Esophagus muscularis mucosa (tissue), 4 donors: Measurements from ENCODE around the gene DCAF15. TPM values are rescaled to one million over a fixed set of nuclear protein-coding genes. Genes with fewer than 3 reads are reported as not detected.

ENCODE experiments used
- DNase-seq: peaks from one replicate; pipeline ENCODE4 v3.0.0-alpha.2; 2017; ENCODE audit errors: extremely low spot score
- H3K27ac ChIP-seq, 4 donors: fragments of 200-600 bp; sonication (generic); replicated peaks in 1 of 4; 1 replicate in 3 of 4; 2 replicates in 1 of 4; pipeline ENCODE4 v1.5.1; 2016 to 2019; ENCODE audit warnings: mild to moderate bottlenecking in 1 of 4
- H3K27me3 ChIP-seq, 4 donors: fragments of 200-600 bp; sonication (generic); one replicate each; pipeline versions ENCODE4 v1.5.1 to v1.6.0; 2016 to 2019
- H3K36me3 ChIP-seq, 4 donors: fragments of 200-600 bp; sonication (generic); one replicate each; pipeline ENCODE4 v1.5.1; 2016 to 2019
- H3K4me1 ChIP-seq, 4 donors: fragments of 200-600 bp; sonication (generic); one replicate each; pipeline ENCODE4 v1.5.1; 2016 to 2019
- H3K4me3 ChIP-seq, 4 donors: fragments of 200-600 bp; sonication (generic); 1 replicate in 2 of 4; 2 replicates in 2 of 4; pipeline ENCODE4 v1.5.1; 2016 to 2019; ENCODE audit warnings: mild to moderate bottlenecking in 4 of 4, moderate library complexity in 1 of 4
- H3K9me3 ChIP-seq, 4 donors: fragments of 200-600 bp; sonication (generic); 1 replicate in 3 of 4; 2 replicates in 1 of 4; pipeline ENCODE4 v1.5.1; 2016 to 2019
- EP300 ChIP-seq: sonication (generic); formaldehyde crosslinking; IDR thresholded peaks from one replicate; pipeline ENCODE4 v1.6.1; 2017; ENCODE audit warnings: antibody characterized with exemption
- POLR2A ChIP-seq: fragments of 450-650 bp; IDR thresholded peaks from one replicate; pipeline ENCODE4 v1.6.1; 2017; ENCODE audit warnings: antibody characterized with exemption, moderate library complexity, mild to moderate bottlenecking, low read depth
- POLR2AphosphoS5 ChIP-seq, 2 donors: sonication (generic); formaldehyde crosslinking; IDR thresholded peaks; one replicate each; pipeline ENCODE4 v1.6.1; 2017; ENCODE audit warnings: antibody characterized with exemption in 2 of 2
- WGBS: methylation state at CpG from one replicate; pipeline ENCODE4 v1.1.5; 2018; 5-methylcytosine and 5-hydroxymethylcytosine counted together
- intact Hi-C: fragments of 100-400 bp; cut with DNase I; formaldehyde crosslinking; loops from one replicate; pipeline ENCODE4 v1.15.1; 2023
- total RNA-seq, 4 donors: library from RNA; depleted of rRNA; stranded (reverse); fragments of >200 nt; gene quantifications; one replicate each; pipeline versions ENCODE4 v1.1.0 to v1.2.1, GENCODE V29; 2016
- TF ChIP-seq, protein P1 (sequence below), 3 experiments: fragments of 200-600 bp in 2 of 3; fragments of 450-650 bp in 1 of 3; sonication (generic) in 2 of 3; IDR thresholded peaks; one replicate each; pipeline ENCODE4 v1.5.1; 2017 to 2019; ENCODE audit warnings: antibody characterized with exemption in 3 of 3, mild to moderate bottlenecking in 2 of 3, moderate library complexity in 1 of 3

The DCAF15 gene
- total RNA-seq, 4 donors from 2014 or later: 9.8 to 23.9 (median 13.4) TPM

DNA sequence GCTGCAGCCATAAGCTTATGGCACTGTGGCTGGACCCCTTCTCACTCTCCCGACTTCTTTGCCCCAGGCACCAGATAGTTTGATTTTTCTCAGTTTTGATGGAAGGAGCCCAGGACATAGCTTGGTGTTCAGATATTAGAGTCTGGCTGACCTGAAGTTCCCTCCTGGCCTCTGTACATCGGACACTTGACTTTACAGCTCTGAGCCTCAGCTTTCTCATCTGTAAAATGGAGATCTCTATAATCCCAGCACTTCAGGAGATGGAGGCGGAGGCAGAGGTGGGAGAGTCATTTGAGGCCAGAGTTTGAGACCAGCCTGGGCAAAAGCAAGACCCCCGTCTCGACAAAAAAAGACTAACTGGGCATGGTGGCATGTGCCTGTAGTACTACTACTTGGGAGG is 45.4 kb upstream of the DCAF15 start:
- no peak for TF ChIP-seq POLR2AphosphoS5 (IDR thresholded peaks at IDR 0.05)
- peaks cover 0 to 7% (median 0%) of the 10 kb centered on the region in 4 donors for H3K27me3 ChIP-seq
- intact Hi-C loops: no loop called here
- H3K4me3 ChIP-seq: peak overlapping the region; percentile 77 to 99 (median 90)
- H3K27ac ChIP-seq: no peak overlapping the region
- no peaks in the 10 kb centered on the region for H3K9me3 ChIP-seq
- 95% methylated on average over 5 of the region's 5 CpGs for WGBS
- H3K4me1 ChIP-seq: peaks cover 17 to 27% (median 21%) of the 10 kb centered on the region in 4 donors
- H3K36me3 ChIP-seq: peaks cover 10 to 28% (median 23%) of the 10 kb centered on the region in 4 donors
- no peak for DNase-seq

DNA sequence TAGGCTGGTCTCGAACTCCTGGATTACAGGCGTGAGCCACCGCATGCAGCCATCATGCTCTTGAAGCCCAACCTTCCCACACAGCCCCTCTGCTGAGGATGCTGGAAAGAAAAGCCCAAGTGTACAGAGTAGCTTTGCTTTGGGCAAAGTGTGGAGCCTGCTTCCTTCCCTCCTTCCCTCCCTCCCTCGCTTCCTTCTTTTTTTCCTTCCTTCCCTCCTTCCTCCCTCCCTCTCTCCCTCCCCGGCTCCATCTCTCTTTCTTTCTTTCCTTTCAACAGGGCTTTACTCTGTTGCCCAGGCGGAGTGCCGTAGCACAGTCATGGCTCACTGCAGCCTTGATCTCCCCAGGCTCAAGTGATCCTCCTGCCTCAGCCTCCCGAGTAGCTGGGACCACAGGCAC is 43.6 kb upstream of the DCAF15 start:
- intact Hi-C loops: no loop called here

DNA sequence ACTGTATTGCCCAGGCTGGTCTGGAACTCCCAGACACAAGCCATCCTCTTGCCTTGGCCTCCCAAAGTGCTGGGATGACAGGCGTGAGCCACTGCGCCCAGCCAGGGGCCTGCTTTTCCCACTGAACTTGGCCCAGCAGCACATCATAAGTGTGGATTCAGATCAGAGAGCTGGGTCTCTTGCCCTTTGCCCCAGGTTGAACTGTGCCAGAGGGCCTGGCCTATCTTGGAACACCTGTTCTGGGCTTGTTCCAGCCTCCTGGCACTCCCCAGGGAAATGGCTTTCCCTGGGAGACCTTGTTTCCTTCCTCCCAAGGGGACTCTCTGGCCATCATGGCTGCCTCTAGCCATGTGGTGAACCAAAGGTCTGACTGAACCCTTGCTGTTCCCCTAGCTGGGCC is 42.9 kb upstream of the DCAF15 start:
- Histone ChIP-seq H3K9me3 (no peaks in the 10 kb centered on the region), H3K27me3 (peaks cover 0 to 7% (median 0%) of the 10 kb centered on the region in 4 donors), H3K36me3 (peaks cover 27 to 53% (median 49%) of the 10 kb centered on the region in 4 donors), H3K4me1 (peaks cover 17 to 27% (median 21%) of the 10 kb centered on the region in 4 donors), H3K4me3 (no peak overlapping the region), H3K27ac (no peak overlapping the region)
- TF ChIP-seq POLR2A (no peak), POLR2AphosphoS5 (IDR thresholded peaks at IDR 0.05) (no peak), EP300 (no peak)
- TF ChIP-seq, protein P1, sequence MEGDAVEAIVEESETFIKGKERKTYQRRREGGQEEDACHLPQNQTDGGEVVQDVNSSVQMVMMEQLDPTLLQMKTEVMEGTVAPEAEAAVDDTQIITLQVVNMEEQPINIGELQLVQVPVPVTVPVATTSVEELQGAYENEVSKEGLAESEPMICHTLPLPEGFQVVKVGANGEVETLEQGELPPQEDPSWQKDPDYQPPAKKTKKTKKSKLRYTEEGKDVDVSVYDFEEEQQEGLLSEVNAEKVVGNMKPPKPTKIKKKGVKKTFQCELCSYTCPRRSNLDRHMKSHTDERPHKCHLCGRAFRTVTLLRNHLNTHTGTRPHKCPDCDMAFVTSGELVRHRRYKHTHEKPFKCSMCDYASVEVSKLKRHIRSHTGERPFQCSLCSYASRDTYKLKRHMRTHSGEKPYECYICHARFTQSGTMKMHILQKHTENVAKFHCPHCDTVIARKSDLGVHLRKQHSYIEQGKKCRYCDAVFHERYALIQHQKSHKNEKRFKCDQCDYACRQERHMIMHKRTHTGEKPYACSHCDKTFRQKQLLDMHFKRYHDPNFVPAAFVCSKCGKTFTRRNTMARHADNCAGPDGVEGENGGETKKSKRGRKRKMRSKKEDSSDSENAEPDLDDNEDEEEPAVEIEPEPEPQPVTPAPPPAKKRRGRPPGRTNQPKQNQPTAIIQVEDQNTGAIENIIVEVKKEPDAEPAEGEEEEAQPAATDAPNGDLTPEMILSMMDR (IDR thresholded peaks at IDR 0.05): no peak
- no peak for DNase-seq
- whole genome bisulfite sequencing: 100% methylated on average over 2 of the region's 2 CpGs
- intact Hi-C loops: no loop called here

More for the DNA sequence above, 43.6 kb upstream of the DCAF15 start:
- DNase-seq: no peak
- Histone ChIP-seq H3K36me3 (peaks cover 22 to 46% (median 41%) of the 10 kb centered on the region in 4 donors), H3K4me1 (peaks cover 17 to 27% (median 21%) of the 10 kb centered on the region in 4 donors), H3K27ac (no peak overlapping the region), H3K9me3 (no peaks in the 10 kb centered on the region), H3K27me3 (peaks cover 0 to 7% (median 0%) of the 10 kb centered on the region in 4 donors), H3K4me3 (no peak overlapping the region)
- TF ChIP-seq, protein P1 (IDR thresholded peaks at IDR 0.05): no peak
- 90% methylated on average over 8 of the region's 8 CpGs for WGBS

DNA sequence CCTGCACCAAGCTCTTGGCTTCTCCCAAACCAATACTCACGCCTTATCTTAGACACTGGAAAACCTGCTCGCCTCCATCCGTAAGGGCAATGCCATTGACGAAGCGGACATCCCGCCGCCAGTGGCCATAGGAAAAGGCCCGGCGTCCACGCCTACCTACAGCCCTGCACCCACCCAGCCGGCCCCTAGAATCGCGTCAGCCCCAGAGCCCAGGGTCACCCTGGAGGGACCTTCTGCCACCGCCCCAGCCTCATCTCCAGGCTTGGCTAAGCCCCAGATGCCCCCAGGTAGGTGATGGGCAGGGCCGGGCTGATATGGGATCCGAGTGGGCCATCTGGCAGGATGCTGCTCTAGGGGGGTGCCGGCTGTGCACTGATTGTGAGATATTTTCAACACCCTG is 39.0 kb upstream of the DCAF15 start:
- 97% methylated on average over 10 of the region's 17 CpGs for WGBS
- DNase-seq: no peak
- Histone ChIP-seq H3K27ac (no peak overlapping the region), H3K9me3 (no peaks in the 10 kb centered on the region), H3K36me3 (peaks cover 48 to 92% (median 79%) of the 10 kb centered on the region in 4 donors), H3K4me3 (no peak overlapping the region), H3K4me1 (no peaks in the 10 kb centered on the region), H3K27me3 (no peaks in the 10 kb centered on the region)
- intact Hi-C loops: no loop called here
- TF ChIP-seq, protein P1 (IDR thresholded peaks at IDR 0.05): no peak
- no peak for TF ChIP-seq POLR2A
- no peak for TF ChIP-seq EP300
- TF ChIP-seq POLR2AphosphoS5 (IDR thresholded peaks at IDR 0.05): no peak

DNA sequence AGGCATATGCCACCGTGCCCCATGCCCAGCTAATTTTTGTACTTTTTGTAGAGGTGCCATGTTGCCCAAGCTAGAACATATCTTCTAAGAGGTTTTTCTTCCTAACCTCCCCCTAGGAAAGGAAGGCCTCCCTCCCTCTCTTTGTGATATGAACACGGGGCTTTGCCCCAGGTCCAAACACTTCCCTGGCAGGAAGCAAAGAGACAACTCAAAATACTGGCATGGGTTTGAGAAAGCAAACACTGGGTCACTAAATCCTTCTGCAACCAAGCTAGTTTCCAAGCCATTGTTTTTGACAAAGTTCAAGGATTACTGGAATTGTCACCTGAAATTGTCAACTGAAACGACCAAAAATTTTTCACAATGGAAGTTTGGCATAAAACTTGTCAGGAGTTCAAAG is 37.5 kb upstream of the DCAF15 start:
- peaks cover 61 to 99% (median 87%) of the 10 kb centered on the region in 4 donors for H3K36me3 ChIP-seq
- WGBS: 93% methylated on average over 3 of the region's 3 CpGs

More for the DNA sequence above, 37.5 kb upstream of the DCAF15 start:
- Histone ChIP-seq H3K27ac (no peak overlapping the region), H3K27me3 (no peaks in the 10 kb centered on the region), H3K4me1 (no peaks in the 10 kb centered on the region), H3K9me3 (no peaks in the 10 kb centered on the region), H3K4me3 (no peak overlapping the region)
- TF ChIP-seq, protein P1 (IDR thresholded peaks at IDR 0.05): no peak
- intact Hi-C loops: no loop called here
- no peak for DNase-seq
